Motor neuron (in vitro differentiated cells): ENCODE data around the gene FAM118B. TPM values are rescaled to one million over a fixed set of nuclear protein-coding genes. Genes with fewer than 3 reads are reported as not detected.

Source experiments
- ATAC-seq, 8 experiments: fragments of 200-7000 bp; cut with Tn5 transposase; replicated peaks in 6 of 8; 2 replicates each; pipeline ENCODE4 v1.8.0; 2021; ENCODE audit warnings: mild to moderate bottlenecking in 8 of 8, moderate library complexity in 8 of 8
- H3K27ac ChIP-seq, 2 donors: fragments of 250-450 bp; sonication (Bioruptor Pico); 2 replicates each; pipeline ENCODE4 v1.9.0; 2021; ENCODE audit warnings: antibody characterized with exemption in 2 of 2, mild to moderate bottlenecking in 2 of 2, moderate library complexity in 1 of 2
- H3K4me1 ChIP-seq, 2 donors: fragments of 250-450 bp; sonication (Bioruptor Pico); replicated peaks in 1 of 2; 2 replicates each; pipeline ENCODE4 v1.6.1; 2021; ENCODE audit warnings: antibody characterized with exemption in 2 of 2, mild to moderate bottlenecking in 2 of 2, moderate library complexity in 1 of 2
- H3K4me3 ChIP-seq, 5 donors: fragments of 250-450 bp; sonication (Bioruptor Pico); 2 replicates each; pipeline ENCODE4 v1.9.0; 2021; ENCODE audit warnings: antibody characterized with exemption in 5 of 5, mild to moderate bottlenecking in 5 of 5, moderate library complexity in 4 of 5
- WGBS, 10 experiments: fragments of 450-650 bp; shearing (Covaris generic); methylation state at CpG; one replicate each; pipeline ENCODE4 v1.0.0; 2022; 5-methylcytosine and 5-hydroxymethylcytosine counted together
- in situ Hi-C, 9 experiments: fragments of 400-800 bp; cut with MboI; loops; one replicate each; pipeline ENCODE4 v1.15.0; 2021; ENCODE audit warnings: low sequenced_read_pairs in 9 of 9, low pct_unique_long_range_greater_than_20kb in 2 of 9; ENCODE audit not compliant: unreplicated experiment in 9 of 9
- total RNA-seq, 8 experiments: library from RNA; unstranded; fragments of 300-600 nt; gene quantifications; 2 replicates each; pipeline versions ENCODE4 v1.2.3 to v1.2.4, GENCODE V29; 2022

FAM118B gene
- total RNA-seq = 10 to 100 TPM; 11.1 to 27.1 (median 19.9) TPM

GRCh38 chr11:126211236-126212088, at the start of gene FAM118B, which contains the start of gene RPUSD4:
Gene FAM118B (plus strand): TSS chr11:126211782. CDS start chr11:126235002, 23,220 bp downstream.
Gene RPUSD4 (minus strand): TSS chr11:126211650. CDS start chr11:126211638, 12 bp downstream.
- in situ Hi-C loops = no loop called here
- peak within 1 kb of the TSS; percentile 75 to 86 (median 78) for H3K4me3 ChIP-seq
- H3K4me1 ChIP-seq = peaks cover 4 to 10% of the 10 kb centered on the region in 2 donors
- peak; percentile 81 to 93 (median 92) for ATAC-seq
- peak within 1 kb of the TSS; percentile 84 to 87 for H3K27ac ChIP-seq
- WGBS, 10 experiments = 0 to 2% (median 0%) methylated on average over 5 to 7 of the region's 62 CpGs; no CpG with 5 or more reads in 6 of the 10 experiments

GRCh38 chr11:126162306-126163030, 49.1 kb upstream of the FAM118B start:
- peaks cover 51 to 76% of the 10 kb centered on the region in 2 donors for H3K4me1 ChIP-seq
- H3K4me3 ChIP-seq = no peak overlapping the region
- in situ Hi-C loops = no loop called here
- no peak for ATAC-seq
- WGBS, 10 experiments = 38 to 100% (median 95%) methylated on average over 1 to 2 of the region's 14 CpGs; no CpG with 5 or more reads in 4 of the 10 experiments
- H3K27ac ChIP-seq = no peak overlapping the region

GRCh38 chr11:126163074-126163700, 48.4 kb upstream of the FAM118B start:
- Histone ChIP-seq H3K27ac (peak overlapping the region in 1 of 2 donors; percentile 46), H3K4me3 (no peak overlapping the region), H3K4me1 (peaks cover 50 to 69% of the 10 kb centered on the region in 2 donors)
- 0 to 31% (median 17%) methylated on average over 3 to 16 of the region's 22 CpGs; no CpG with 5 or more reads in 3 of the 10 experiments for WGBS, 10 experiments
- in situ Hi-C loops = no loop called here
- peak; percentile 65 to 94 (median 90) for ATAC-seq

- 46 to 100% (median 57%) methylated on average over 1 to 6 of the region's 9 CpGs; no CpG with 5 or more reads in 3 of the 10 experiments for WGBS, 10 experiments
- H3K4me1 ChIP-seq = peaks cover 44 to 63% of the 10 kb centered on the region in 2 donors
- ATAC-seq = no peak
- H3K4me3 ChIP-seq = no peak overlapping the region
- peak overlapping the region in 1 of 2 donors; percentile 46 for H3K27ac ChIP-seq
- in situ Hi-C loops = no loop called here
Observed at GRCh38 chr11:126163779-126164178, 47.8 kb upstream of the FAM118B start.

GRCh38 chr11:126164781-126165180, 46.8 kb upstream of the FAM118B start:
- no peak for ATAC-seq
- in situ Hi-C loops = no loop called here
- peaks cover 34 to 53% of the 10 kb centered on the region in 2 donors for H3K4me1 ChIP-seq
- no peak overlapping the region for H3K27ac ChIP-seq
- 60 to 90% (median 79%) methylated on average over 1 to 8 of the region's 8 CpGs; no CpG with 5 or more reads in 2 of the 10 experiments for WGBS, 10 experiments
- H3K4me3 ChIP-seq = no peak overlapping the region

- no peak for ATAC-seq
- 30 to 90% (median 64%) methylated on average over 2 to 6 of the region's 9 CpGs; no CpG with 5 or more reads in 5 of the 10 experiments for WGBS, 10 experiments
- Histone ChIP-seq H3K4me1 (peaks cover 29 to 48% of the 10 kb centered on the region in 2 donors), H3K4me3 (no peak overlapping the region), H3K27ac (no peak overlapping the region)
- in situ Hi-C loops = no loop called here
Observed at GRCh38 chr11:126165311-126165720, 46.3 kb upstream of the FAM118B start.

- in situ Hi-C loops = no loop called here
- 40 to 100% (median 82%) methylated on average over 1 to 4 of the region's 10 CpGs; no CpG with 5 or more reads in 6 of the 10 experiments for WGBS, 10 experiments
- Histone ChIP-seq H3K4me1 (peaks cover 24 to 43% of the 10 kb centered on the region in 2 donors), H3K4me3 (no peak overlapping the region), H3K27ac (no peak overlapping the region)
- ATAC-seq = no peak
Observed at GRCh38 chr11:126165757-126166156, 45.8 kb upstream of the FAM118B start.

- Histone ChIP-seq H3K4me1 (peaks cover 21 to 37% of the 10 kb centered on the region in 2 donors), H3K4me3 (no peak overlapping the region), H3K27ac (no peak overlapping the region)
- in situ Hi-C loops = no loop called here
- WGBS, 10 experiments = 75 to 100% (median 100%) methylated on average over 2 to 3 of the region's 3 CpGs; no CpG with 5 or more reads in 3 of the 10 experiments
- no peak for ATAC-seq
Observed at GRCh38 chr11:126166413-126166812, 45.2 kb upstream of the FAM118B start.

- ATAC-seq = peak in 1 of 8 experiments; percentile 51
- peaks cover 19 to 34% of the 10 kb centered on the region in 2 donors for H3K4me1 ChIP-seq
- no peak overlapping the region for H3K27ac ChIP-seq
- in situ Hi-C loops = no loop called here
- WGBS, 10 experiments = 0 to 78% (median 13%) methylated on average over 1 to 2 of the region's 2 CpGs; no CpG with 5 or more reads in 1 of the 10 experiments
- H3K4me3 ChIP-seq = no peak overlapping the region
Observed at GRCh38 chr11:126167488-126167887, 44.1 kb upstream of the FAM118B start.

- Histone ChIP-seq H3K4me3 (no peak overlapping the region), H3K27ac (no peak overlapping the region), H3K4me1 (peaks cover 9 to 17% of the 10 kb centered on the region in 2 donors)
- in situ Hi-C loops = no loop called here
- 41 to 100% (median 78%) methylated on average over 1 to 3 of the region's 3 CpGs; no CpG with 5 or more reads in 3 of the 10 experiments for WGBS, 10 experiments
- no peak for ATAC-seq
Observed at GRCh38 chr11:126169291-126169690, 42.3 kb upstream of the FAM118B start.

GRCh38 chr11:126172596-126173038, 39.0 kb upstream of the FAM118B start:
- WGBS, 10 experiments = 0 to 100% (median 89%) methylated on average over 2 to 7 of the region's 8 CpGs; no CpG with 5 or more reads in 5 of the 10 experiments
- peak in 2 of 8 experiments; percentile 55 to 67 for ATAC-seq
- Histone ChIP-seq H3K4me3 (no peak overlapping the region), H3K4me1 (peaks cover 5 to 9% of the 10 kb centered on the region in 2 donors), H3K27ac (no peak overlapping the region)
- in situ Hi-C loops = no loop called here

- WGBS, 10 experiments = 80 to 100% (median 92%) methylated on average over 1 to 7 of the region's 9 CpGs; no CpG with 5 or more reads in 5 of the 10 experiments
- Histone ChIP-seq H3K4me3 (no peak overlapping the region), H3K4me1 (peaks cover 5 to 9% of the 10 kb centered on the region in 2 donors), H3K27ac (no peak overlapping the region)
- in situ Hi-C loops = no loop called here
- ATAC-seq = no peak
Observed at GRCh38 chr11:126173257-126173656, 38.3 kb upstream of the FAM118B start.
